ENCODE data around the gene PARVB.
"Not testable (repeated sequence)": the region's sequence is repeated elsewhere in the genome, so short reads cannot be mapped to it uniquely, and the experiment has no call there.

Gene PARVB

GRCh38 chr22:43999378-43999777 lies 24.7 kb upstream of the PARVB start:
- no peak for DNase-seq

- no peak for DNase-seq
Observed at GRCh38 chr22:44000123-44000522, 24.0 kb upstream of the PARVB start.

- DNase-seq: no peak
Observed at GRCh38 chr22:44001521-44001920, 22.6 kb upstream of the PARVB start.

- no peak for DNase-seq
Observed at GRCh38 chr22:44002324-44002723, 21.8 kb upstream of the PARVB start.

GRCh38 chr22:44002997-44003396 lies 21.1 kb upstream of the PARVB start:
- no peak for DNase-seq

- DNase-seq: no peak
Observed at GRCh38 chr22:44003405-44004103, 20.5 kb upstream of the PARVB start.

- DNase-seq: no peak
Observed at GRCh38 chr22:44004104-44004460, 20.0 kb upstream of the PARVB start.

- no peak for DNase-seq
Observed at GRCh38 chr22:44005524-44005923, 18.6 kb upstream of the PARVB start.

- DNase-seq: no peak
Observed at GRCh38 chr22:44012162-44012561, 11.9 kb upstream of the PARVB start.

- DNase-seq: no peak
Observed at GRCh38 chr22:44012591-44012990, 11.5 kb upstream of the PARVB start.

- DNase-seq: no peak
Observed at GRCh38 chr22:44014241-44014640, 9.9 kb upstream of the PARVB start.

GRCh38 chr22:44016586-44016985 lies 7.5 kb upstream of the PARVB start:
- DNase-seq: not testable (repeated sequence)

- DNase-seq: no peak
Observed at GRCh38 chr22:44018594-44018993, 5.5 kb upstream of the PARVB start.

GRCh38 chr22:44019416-44019815 lies 4.7 kb upstream of the PARVB start:
- no peak for DNase-seq

GRCh38 chr22:44019846-44020245 lies 4.3 kb upstream of the PARVB start:
- DNase-seq: no peak

- no peak for DNase-seq
Observed at GRCh38 chr22:44020981-44021380, 3.1 kb upstream of the PARVB start.

- peak; percentile 71 for DNase-seq
Observed at GRCh38 chr22:44023404-44024287, 456 bp upstream of the PARVB start.

GRCh38 chr22:44025171-44026065 lies 1.3 kb downstream of the PARVB start:
- no peak for DNase-seq

GRCh38 chr22:44026066-44026629 lies 2.0 kb downstream of the PARVB start:
- no peak for DNase-seq

- peak; percentile 85 for DNase-seq
Observed at GRCh38 chr22:44026630-44027511, 2.8 kb downstream of the PARVB start.

- no peak for DNase-seq
Observed at GRCh38 chr22:44028091-44028490, 4.0 kb downstream of the PARVB start.

- no peak for DNase-seq
Observed at GRCh38 chr22:44029069-44029468, 5.0 kb downstream of the PARVB start.
